HAP-1 (cell line): ENCODE results near the gene SP6.

Source experiments
- DNase-seq, 2 experiments: peaks; one replicate each; pipeline ENCODE4 v3.0.0-alpha.2; 2016 to 2020; ENCODE audit warnings: low spot score in 2 of 2
- H3K27me3 ChIP-seq: fragments of 250-450 bp; sonication (Bioruptor Pico); 2 replicates; pipeline ENCODE4 v1.5.1; 2020; ENCODE audit warnings: low read depth, mild to moderate bottlenecking, moderate library complexity
- H3K36me3 ChIP-seq: fragments of 250-450 bp; sonication (Bioruptor Pico); replicated peaks from 2 replicates; pipeline ENCODE4 v1.5.1; 2020; ENCODE audit warnings: mild to moderate bottlenecking
- H3K4me1 ChIP-seq: fragments of 250-450 bp; sonication (Bioruptor Pico); 2 replicates; pipeline ENCODE4 v1.5.1; 2020; ENCODE audit warnings: mild to moderate bottlenecking
- H3K4me3 ChIP-seq: fragments of 250-450 bp; sonication (Bioruptor Pico); 2 replicates; pipeline ENCODE4 v1.5.1; 2020; ENCODE audit warnings: mild to moderate bottlenecking, moderate library complexity
- H3K9me3 ChIP-seq: fragments of 250-450 bp; sonication (Bioruptor Pico); 2 replicates; pipeline ENCODE4 v1.5.1; 2020; ENCODE audit warnings: mild to moderate bottlenecking, moderate library complexity
- in situ Hi-C: fragments of 300-500 bp; cut with MboI; formaldehyde crosslinking; loops from 3 replicates; pipeline ENCODE4 v1.14.3; 2020; ENCODE audit warnings: low sequenced_read_pairs, inconsistent platforms, mixed read lengths

SP6 gene

DNA sequence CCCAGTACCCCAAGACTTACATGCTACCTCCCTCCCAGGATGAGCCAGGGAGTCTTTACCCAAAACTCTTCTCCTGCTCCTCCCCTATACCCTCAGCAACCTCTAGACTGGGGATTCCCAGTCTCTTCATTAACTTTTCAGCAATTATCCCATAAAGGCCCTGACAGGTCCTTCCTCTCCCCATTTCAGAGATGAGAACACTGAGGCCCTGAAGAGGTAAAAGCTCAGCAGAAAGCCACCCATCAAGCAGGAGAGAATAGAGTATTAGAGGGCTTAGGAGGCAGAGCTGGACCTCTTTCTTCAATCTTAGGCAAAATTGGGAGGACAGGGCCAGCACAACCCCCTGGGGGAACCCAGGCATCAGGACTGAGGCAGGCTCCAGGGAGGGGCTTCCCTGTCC is 5.9 kb upstream of the SP6 start:
- in situ Hi-C loops, result no loop called here
- H3K4me1 ChIP-seq, result no peaks in the 10 kb centered on the region

DNA sequence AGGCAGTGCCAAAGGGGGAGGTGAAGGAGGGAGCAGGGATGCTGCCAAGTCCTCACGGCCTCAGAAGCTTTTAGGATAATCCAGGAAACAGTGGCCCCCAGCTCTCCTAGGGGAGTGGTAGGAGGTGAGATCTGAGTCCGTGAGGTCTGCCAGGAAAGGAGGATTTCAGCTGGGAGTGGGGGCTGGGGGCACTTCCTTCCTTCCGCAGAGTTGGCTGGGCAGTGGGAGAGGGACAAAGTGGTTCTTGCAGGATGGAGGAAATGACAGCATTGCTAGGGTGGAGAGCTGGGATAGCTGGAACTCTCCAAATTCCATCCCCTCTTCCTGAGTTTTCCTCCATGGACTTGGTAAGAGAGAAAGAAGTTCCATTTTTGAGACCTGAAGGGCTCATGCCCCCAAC is 4.8 kb upstream of the SP6 start:
- in situ Hi-C loops, result no loop called here
- no peak for DNase-seq

More for the DNA sequence above, 5.9 kb upstream of the SP6 start:
- peaks cover 70% of the 10 kb centered on the region for H3K27me3 ChIP-seq
- H3K4me3 ChIP-seq, result no peak overlapping the region
- DNase-seq, result no peak
- no peaks in the 10 kb centered on the region for H3K36me3 ChIP-seq
- no peaks in the 10 kb centered on the region for H3K9me3 ChIP-seq

DNA sequence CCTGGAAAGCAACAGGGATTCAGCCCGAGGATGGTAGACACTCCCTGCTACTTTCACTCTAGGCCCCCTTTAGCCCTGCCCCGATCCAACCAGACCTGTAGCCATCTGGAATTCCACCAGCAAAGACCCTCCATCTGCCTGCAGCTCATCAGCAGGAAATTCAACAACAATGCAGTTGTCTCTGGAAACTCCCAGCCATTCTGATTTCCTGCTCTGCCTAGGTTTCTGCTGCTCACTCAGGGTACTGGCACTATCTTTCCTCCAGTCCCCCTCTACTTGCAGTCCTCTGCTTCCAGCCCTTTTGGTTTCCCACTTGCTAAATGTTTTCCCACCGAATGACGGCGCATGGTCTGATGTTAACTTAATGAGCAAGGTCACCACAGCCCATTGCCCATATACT is 2.7 kb upstream of the SP6 start:
- Histone ChIP-seq H3K27me3 (peaks cover 91% of the 10 kb centered on the region), H3K4me3 (no peak overlapping the region), H3K9me3 (no peaks in the 10 kb centered on the region), H3K4me1 (no peaks in the 10 kb centered on the region), H3K36me3 (no peaks in the 10 kb centered on the region)
- in situ Hi-C loops, result no loop called here
- DNase-seq, result no peak

More for the DNA sequence above, 4.8 kb upstream of the SP6 start:
- Histone ChIP-seq H3K27me3 (peaks cover 77% of the 10 kb centered on the region), H3K4me1 (no peaks in the 10 kb centered on the region), H3K4me3 (no peak overlapping the region), H3K9me3 (no peaks in the 10 kb centered on the region), H3K36me3 (no peaks in the 10 kb centered on the region)

DNA sequence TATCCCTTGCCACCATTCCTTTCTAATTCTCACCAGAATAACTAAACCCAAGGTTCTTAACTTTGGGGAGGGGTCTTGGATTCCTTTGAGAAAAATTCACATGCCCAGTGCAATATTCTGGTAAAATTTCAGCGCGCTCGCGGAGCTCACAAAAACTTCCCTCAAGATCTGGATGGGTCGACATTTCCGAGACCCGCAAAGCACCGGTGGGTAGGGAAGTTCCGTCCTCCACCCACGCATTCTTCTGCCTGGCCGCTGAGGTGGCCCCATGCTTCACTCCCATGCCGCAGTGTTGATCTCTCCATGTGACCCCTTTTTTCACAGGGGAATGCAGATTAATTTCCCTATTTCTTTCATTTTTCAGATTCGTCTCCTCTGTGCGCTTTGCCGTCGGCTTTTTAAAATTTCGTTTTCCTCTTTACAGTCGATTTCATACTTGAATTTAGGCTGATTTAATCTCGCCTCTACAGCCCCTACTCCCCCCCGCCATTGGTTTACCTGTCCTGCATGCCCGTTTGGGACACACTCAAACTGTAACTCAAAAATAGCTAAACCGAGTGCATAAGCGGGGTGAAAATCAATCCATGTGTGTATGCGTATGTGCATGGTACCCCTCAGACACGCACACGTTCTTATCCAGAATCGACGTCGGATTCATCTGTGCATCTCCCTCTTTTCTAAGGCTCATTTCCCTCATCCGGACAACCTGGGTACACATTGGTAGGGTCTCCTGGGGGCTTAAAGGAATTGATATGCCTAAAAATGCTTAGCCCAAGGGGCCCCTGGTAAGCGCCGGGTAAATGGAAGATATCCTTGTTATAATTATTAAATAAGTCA is 1.4 kb upstream of the SP6 start:
- H3K4me3 ChIP-seq, result no peak overlapping the region
- H3K36me3 ChIP-seq, result no peaks in the 10 kb centered on the region
- no peaks in the 10 kb centered on the region for H3K9me3 ChIP-seq
- in situ Hi-C loops, result no loop called here
- peaks cover 96% of the 10 kb centered on the region for H3K27me3 ChIP-seq
- DNase-seq, result no peak
- no peaks in the 10 kb centered on the region for H3K4me1 ChIP-seq

DNA sequence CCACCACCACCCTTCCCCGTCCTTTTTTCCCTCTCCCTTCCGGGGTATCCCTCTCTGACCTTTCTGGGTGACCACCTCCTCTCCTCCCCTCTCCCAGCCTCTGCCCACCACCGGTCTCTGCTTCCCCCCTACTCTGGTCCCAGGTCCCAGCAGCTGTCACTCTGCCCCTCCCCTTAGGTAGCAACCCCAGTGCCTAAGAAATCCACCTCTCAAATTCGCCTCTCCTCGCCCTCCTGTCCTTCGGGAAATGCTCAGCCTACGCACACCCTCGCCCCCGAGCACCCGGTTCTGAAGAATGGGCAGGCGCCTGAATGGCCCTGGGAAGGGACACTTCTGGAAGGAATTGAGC is 775 bp upstream of the SP6 start:
- in situ Hi-C loops, result no loop called here
- peaks cover 96% of the 10 kb centered on the region for H3K27me3 ChIP-seq

DNA sequence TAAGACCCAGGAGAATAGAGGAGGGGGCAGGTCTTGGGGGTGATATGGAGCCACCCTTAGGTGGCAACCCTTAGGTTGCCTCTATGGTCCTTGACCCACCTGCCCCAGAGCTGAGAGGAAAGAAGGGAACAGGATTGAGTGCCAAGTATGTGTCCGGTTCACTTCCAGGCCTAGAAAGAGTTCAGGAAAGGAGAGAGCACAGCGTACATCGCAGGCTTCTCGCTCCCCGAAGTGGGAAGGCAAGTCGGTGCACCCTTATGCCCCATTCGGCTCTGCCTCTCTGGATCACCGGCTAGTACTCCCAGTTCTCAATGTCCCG is 631 bp downstream of the SP6 start:
- in situ Hi-C loops, result no loop called here
- no peaks in the 10 kb centered on the region for H3K4me1 ChIP-seq
- no peaks in the 10 kb centered on the region for H3K36me3 ChIP-seq
- no peaks in the 10 kb centered on the region for H3K9me3 ChIP-seq
- peaks cover 96% of the 10 kb centered on the region for H3K27me3 ChIP-seq
- no peak for DNase-seq
- no peak overlapping the region for H3K4me3 ChIP-seq

More for the DNA sequence above, 775 bp upstream of the SP6 start:
- Histone ChIP-seq H3K4me1 (no peaks in the 10 kb centered on the region), H3K36me3 (no peaks in the 10 kb centered on the region), H3K4me3 (no peak overlapping the region), H3K9me3 (no peaks in the 10 kb centered on the region)
- no peak for DNase-seq

DNA sequence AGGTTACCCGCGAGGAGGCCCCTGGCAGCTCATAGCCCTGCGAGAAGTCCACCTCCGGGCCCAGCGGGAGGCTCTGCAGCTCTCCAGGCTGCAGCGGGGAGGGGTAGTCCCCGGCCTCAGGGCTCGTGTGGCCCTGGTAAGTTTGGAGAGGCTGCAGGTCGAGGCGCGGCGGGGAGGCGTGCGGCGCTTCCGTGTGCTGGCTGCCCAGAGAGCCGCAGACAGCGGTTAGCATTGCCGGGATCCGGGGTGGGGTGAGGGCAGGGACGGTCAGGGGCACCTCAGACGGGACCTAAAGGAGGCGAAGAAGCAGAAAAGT is 2.8 kb downstream of the SP6 start:
- H3K27me3 ChIP-seq, result peaks cover 85% of the 10 kb centered on the region
- in situ Hi-C loops, result no loop called here
- no peaks in the 10 kb centered on the region for H3K4me1 ChIP-seq
- H3K9me3 ChIP-seq, result no peaks in the 10 kb centered on the region
- H3K4me3 ChIP-seq, result no peak overlapping the region
- no peak for DNase-seq
- no peaks in the 10 kb centered on the region for H3K36me3 ChIP-seq

DNA sequence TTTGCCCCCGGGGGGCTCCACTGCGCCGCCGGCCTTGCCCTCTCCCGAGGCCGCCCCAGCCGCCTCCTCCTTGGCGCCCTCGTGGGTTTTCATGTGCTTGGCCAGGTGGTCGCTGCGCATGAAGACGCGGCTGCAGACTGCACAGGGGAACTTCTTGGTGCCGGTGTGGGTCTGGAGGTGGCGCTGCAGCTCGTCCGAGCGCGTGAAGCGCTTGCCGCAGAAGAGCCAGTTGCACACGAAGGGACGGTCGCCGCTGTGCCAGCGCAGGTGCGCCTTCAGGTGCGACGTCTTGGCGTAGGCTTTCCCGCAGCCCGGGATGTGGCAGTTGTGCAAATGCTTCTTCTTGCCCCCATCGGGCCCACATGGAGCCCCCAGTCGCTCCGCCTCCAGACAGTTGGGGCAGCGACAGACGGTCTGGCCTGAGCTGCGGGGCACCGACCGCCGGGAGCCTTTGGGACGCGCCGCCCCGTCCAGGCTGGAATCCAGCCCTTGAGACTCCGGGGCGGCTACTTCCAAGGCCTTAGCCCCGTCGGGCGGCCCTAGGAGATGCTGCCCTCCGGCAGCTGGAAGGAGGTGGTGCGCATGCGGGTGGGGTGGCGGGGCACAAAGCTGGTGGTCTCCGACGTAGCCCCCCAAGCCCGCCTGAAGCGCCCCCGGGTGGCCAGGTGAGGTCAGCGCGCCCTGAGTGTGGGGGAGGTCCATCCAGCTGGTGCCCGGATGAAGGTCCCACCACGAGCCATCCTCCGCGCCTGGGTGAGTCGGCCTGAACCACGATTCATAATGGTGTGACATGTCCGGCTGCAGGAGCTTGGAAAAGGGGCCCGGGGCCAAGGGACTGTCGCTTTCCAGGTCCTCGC is 3.4 kb downstream of the SP6 start:
- Histone ChIP-seq H3K36me3 (no peaks in the 10 kb centered on the region), H3K4me1 (no peaks in the 10 kb centered on the region), H3K4me3 (no peak overlapping the region), H3K9me3 (no peaks in the 10 kb centered on the region), H3K27me3 (peaks cover 79% of the 10 kb centered on the region)
- peak in 1 of 2 experiments; percentile 39 for DNase-seq
- in situ Hi-C loops, result no loop called here

DNA sequence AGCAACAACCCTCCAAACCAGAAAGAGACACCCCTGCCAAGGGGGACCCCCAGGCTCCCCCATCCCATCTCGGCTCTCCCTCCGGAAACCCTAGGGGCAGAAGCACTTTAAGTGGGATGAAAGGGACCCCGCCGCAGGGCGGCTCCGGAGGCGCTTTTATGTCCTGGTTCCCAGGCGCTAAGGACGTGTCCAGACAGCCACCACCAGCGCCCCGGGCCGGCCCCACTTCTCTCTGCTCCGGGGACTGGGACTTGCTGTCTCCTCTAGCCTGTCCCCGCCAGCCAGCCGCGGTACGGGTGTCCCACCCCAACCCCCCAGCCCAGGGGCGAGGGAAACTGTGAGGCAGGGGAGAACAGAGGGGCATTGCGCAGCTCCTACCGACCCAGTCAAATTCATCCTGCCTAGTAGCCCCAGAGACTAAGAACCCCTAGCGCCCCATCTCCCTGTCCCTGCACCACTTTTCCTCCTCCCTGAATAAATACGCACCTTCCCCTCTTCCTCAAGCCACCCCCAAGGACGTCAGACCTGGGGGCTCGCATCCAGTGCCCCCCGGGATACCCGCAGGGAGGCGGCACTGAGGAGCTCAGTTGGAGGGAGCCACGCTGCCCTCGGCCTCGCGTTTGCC is 4.1 kb downstream of the SP6 start:
- Histone ChIP-seq H3K4me3 (no peak overlapping the region), H3K9me3 (no peaks in the 10 kb centered on the region), H3K36me3 (no peaks in the 10 kb centered on the region), H3K4me1 (no peaks in the 10 kb centered on the region), H3K27me3 (peaks cover 71% of the 10 kb centered on the region)
- DNase-seq, result peak in 1 of 2 experiments; percentile 24
- in situ Hi-C loops, result no loop called here

DNA sequence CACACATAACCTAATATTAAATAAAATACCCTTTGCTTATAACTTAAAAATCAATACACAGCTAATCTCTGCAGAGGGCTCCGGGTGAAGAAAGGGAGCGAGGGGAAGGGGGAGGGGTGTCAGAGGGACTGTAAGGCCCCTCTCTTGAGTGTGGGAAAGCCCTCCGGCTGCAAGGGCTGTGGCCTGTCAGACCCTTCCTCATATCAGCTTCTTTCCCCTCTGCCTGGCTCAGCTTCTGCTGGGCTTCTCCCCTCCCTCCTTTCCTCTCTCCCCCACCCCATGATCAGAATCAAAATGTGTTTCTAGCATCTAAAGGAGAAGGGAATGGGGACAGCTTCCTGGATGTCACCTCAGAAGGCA is 5.3 kb downstream of the SP6 start:
- Histone ChIP-seq H3K36me3 (no peaks in the 10 kb centered on the region), H3K4me1 (peaks cover 4% of the 10 kb centered on the region), H3K9me3 (no peaks in the 10 kb centered on the region), H3K4me3 (no peak overlapping the region), H3K27me3 (peaks cover 64% of the 10 kb centered on the region)
- DNase-seq, result no peak
- in situ Hi-C loops, result no loop called here

DNA sequence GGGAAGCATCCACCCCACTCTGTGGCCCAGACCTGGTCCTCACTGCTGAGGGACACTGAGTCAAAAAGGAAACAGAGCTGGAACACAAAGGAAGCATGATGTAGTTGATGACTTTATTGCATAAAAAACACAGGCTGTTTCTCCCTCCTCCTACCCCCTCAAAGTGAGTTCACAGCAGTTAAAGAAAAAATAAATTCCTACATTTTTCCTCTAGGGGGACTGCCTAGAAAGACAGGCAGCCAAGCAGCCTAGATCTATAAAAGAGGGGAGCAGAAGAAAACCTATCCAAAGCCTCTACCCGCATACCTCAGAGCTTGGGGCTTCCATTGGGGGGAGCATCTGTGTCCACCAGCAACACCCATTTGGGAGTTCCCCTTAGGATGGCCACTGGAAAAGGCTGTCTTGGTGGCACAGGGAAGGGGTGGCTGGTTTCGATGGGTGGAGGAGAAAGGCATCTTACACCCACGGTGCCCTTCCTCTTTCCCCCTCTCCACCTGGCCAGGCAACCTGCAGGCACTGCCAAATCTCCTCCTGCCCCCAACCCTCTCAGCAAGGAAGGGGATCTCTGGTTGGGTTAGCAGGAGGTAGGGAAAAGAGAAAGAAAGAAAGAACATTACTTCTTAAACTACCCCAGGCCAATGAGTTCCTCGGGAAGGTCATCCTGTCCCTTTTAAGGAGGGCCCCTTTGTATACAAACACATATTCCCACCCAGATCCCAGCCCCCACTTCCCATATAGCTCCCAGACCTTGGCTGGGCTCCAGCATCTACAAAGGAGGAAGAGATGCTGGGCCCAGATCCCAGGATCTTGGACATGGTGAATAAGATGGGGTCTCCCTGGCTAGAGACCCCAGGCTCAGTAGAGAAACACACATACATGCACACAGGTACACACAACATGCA is 5.9 kb downstream of the SP6 start:
- in situ Hi-C loops, result loop anchor here (5.0 kb wide), 2 partner anchors 47 to 172 kb away; no protein-coding TSS in a partner anchor
- Histone ChIP-seq H3K36me3 (no peaks in the 10 kb centered on the region), H3K9me3 (no peaks in the 10 kb centered on the region), H3K4me3 (no peak overlapping the region), H3K27me3 (peaks cover 58% of the 10 kb centered on the region), H3K4me1 (peaks cover 8% of the 10 kb centered on the region)
- DNase-seq, result peak in 1 of 2 experiments; percentile 42

DNA sequence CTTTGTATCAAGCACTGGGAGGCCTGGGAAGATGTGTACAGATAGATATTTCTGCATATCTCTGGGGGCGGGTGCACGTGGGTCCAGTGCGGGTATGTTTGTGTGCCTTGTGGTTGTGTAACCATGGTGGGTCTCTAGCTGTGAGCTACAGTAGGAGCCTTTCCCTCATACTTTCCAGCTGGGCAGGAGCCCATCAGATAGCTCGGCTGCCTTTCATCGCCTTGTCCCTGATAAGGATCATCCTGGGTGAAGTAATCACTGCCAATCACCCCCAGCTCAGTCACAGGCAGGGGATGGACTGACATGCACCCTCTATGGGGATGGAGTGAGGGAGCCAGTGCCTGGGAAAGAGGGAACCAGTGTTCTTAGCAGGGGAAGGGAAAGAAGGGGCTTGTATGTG is 6.7 kb downstream of the SP6 start:
- no peaks in the 10 kb centered on the region for H3K36me3 ChIP-seq
- in situ Hi-C loops, result loop anchor here (5.0 kb wide), 2 partner anchors 48 to 173 kb away; no protein-coding TSS in a partner anchor
- H3K27me3 ChIP-seq, result peaks cover 49% of the 10 kb centered on the region
- no peaks in the 10 kb centered on the region for H3K9me3 ChIP-seq
- DNase-seq, result no peak
- no peak overlapping the region for H3K4me3 ChIP-seq
- H3K4me1 ChIP-seq, result peaks cover 8% of the 10 kb centered on the region

DNA sequence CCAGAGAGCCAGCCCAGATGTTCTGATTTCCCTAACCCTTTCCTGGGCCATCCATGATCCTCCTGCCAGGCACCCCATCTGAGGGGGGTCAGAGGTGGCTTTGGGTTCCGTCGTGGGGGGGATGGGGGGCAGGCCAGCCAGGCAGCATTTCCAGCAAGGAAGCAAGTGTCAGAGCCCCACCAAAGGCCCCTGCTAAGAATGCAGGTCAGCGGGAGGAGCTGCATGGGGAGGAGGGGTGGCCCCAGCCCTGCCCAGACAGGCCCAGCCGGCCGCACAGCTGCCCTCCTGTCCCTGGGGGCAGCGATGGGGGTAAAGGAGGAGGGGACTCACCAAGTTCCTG is 7.6 kb downstream of the SP6 start:
- no peaks in the 10 kb centered on the region for H3K9me3 ChIP-seq
- peaks cover 40% of the 10 kb centered on the region for H3K27me3 ChIP-seq
- DNase-seq, result no peak
- no peak overlapping the region for H3K4me3 ChIP-seq
- in situ Hi-C loops, result loop anchor here (5.0 kb wide), 2 partner anchors 49 to 174 kb away; no protein-coding TSS in a partner anchor
- peaks cover 8% of the 10 kb centered on the region for H3K4me1 ChIP-seq
- H3K36me3 ChIP-seq, result no peaks in the 10 kb centered on the region
